H1 (cell line): ENCODE measurements around the gene SLC35F3. TPM values are rescaled to one million over a fixed set of nuclear protein-coding genes. Genes with fewer than 3 reads are reported as not detected.

Experiments used
- KDM4A ChIP-seq: IDR thresholded peaks from one replicate; pipeline ENCODE4 v1.7.1; 2012; ENCODE audit warnings: low read depth, mild to moderate bottlenecking, moderate library complexity, low read length, inconsistent platforms; ENCODE audit not compliant: severe bottlenecking
- RAD21 ChIP-seq, 2 experiments: IDR thresholded peaks in 1 of 2; conservative IDR thresholded peaks in 1 of 2; 2 replicates each; pipeline ENCODE4 v1.6.1; 2011; ENCODE audit warnings: low read depth in 2 of 2, low read length in 2 of 2, improper control_type of control experiment in 1 of 2, inconsistent platforms in 1 of 2, mild to moderate bottlenecking in 1 of 2, moderate library complexity in 1 of 2
- polyA plus RNA-seq, 7 experiments: library from polyadenylated mRNA; depleted of rRNA in 3 of 7; stranded (reverse) in 5 of 7; unstranded in 2 of 7; fragments of >200 nt in 5 of 7; fragments of 200-250 nt in 2 of 7; gene quantifications; 1 replicate in 5 of 7; 2 replicates in 1 of 7; 4 replicates in 1 of 7; pipeline versions ENCODE4 v1.2.1 to v1.2.3, GENCODE V29; 2011 to 2013; ENCODE audit warnings: missing spikeins in 2 of 7, mixed read lengths in 2 of 7
- total RNA-seq: library from RNA; stranded (reverse); fragmentation: NEBNext Ultra II Directional; extraction: Animal tissue kit (Norgen Biotek cat#: 25700); gene quantifications from 2 replicates; pipeline ENCODE4 v1.2.1, GENCODE V29; 2021
- TF ChIP-seq, protein P1 (sequence below): fragments of 300-600 bp; sonication (generic); IDR thresholded peaks from 2 replicates; pipeline ENCODE4 v1.7.1; 2012; ENCODE audit warnings: low read length, moderate library complexity, mild to moderate bottlenecking, inconsistent platforms; ENCODE audit not compliant: insufficient replicate concordance

The SLC35F3 gene
- total and polyA plus RNA-seq, 2 of the 8 experiments (the other 6 are each of a cell fraction or from before 2014, with no cell fraction given): 0.78 to 1.2 TPM

DNA sequence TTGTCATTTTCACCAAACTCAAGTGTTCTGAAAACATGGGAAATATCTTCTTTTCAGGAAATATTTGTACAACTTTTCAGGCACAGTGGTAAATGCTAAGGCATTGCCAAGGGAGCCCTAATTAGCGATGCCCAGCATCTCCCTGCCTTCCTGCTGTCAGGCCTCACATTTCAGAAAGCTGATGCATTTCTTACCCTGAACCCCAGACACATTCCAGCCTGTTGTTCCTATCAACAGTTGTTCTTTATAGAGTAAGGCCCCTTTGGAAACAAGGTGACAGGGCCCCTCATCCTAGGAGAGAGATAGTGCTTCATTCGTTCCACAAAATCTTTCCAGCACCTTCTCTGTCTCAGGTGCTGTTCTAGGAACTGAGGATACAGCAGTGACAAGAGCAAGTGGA is 332.9 kb downstream of the SLC35F3 start (continued):
- TF ChIP-seq, protein P1, sequence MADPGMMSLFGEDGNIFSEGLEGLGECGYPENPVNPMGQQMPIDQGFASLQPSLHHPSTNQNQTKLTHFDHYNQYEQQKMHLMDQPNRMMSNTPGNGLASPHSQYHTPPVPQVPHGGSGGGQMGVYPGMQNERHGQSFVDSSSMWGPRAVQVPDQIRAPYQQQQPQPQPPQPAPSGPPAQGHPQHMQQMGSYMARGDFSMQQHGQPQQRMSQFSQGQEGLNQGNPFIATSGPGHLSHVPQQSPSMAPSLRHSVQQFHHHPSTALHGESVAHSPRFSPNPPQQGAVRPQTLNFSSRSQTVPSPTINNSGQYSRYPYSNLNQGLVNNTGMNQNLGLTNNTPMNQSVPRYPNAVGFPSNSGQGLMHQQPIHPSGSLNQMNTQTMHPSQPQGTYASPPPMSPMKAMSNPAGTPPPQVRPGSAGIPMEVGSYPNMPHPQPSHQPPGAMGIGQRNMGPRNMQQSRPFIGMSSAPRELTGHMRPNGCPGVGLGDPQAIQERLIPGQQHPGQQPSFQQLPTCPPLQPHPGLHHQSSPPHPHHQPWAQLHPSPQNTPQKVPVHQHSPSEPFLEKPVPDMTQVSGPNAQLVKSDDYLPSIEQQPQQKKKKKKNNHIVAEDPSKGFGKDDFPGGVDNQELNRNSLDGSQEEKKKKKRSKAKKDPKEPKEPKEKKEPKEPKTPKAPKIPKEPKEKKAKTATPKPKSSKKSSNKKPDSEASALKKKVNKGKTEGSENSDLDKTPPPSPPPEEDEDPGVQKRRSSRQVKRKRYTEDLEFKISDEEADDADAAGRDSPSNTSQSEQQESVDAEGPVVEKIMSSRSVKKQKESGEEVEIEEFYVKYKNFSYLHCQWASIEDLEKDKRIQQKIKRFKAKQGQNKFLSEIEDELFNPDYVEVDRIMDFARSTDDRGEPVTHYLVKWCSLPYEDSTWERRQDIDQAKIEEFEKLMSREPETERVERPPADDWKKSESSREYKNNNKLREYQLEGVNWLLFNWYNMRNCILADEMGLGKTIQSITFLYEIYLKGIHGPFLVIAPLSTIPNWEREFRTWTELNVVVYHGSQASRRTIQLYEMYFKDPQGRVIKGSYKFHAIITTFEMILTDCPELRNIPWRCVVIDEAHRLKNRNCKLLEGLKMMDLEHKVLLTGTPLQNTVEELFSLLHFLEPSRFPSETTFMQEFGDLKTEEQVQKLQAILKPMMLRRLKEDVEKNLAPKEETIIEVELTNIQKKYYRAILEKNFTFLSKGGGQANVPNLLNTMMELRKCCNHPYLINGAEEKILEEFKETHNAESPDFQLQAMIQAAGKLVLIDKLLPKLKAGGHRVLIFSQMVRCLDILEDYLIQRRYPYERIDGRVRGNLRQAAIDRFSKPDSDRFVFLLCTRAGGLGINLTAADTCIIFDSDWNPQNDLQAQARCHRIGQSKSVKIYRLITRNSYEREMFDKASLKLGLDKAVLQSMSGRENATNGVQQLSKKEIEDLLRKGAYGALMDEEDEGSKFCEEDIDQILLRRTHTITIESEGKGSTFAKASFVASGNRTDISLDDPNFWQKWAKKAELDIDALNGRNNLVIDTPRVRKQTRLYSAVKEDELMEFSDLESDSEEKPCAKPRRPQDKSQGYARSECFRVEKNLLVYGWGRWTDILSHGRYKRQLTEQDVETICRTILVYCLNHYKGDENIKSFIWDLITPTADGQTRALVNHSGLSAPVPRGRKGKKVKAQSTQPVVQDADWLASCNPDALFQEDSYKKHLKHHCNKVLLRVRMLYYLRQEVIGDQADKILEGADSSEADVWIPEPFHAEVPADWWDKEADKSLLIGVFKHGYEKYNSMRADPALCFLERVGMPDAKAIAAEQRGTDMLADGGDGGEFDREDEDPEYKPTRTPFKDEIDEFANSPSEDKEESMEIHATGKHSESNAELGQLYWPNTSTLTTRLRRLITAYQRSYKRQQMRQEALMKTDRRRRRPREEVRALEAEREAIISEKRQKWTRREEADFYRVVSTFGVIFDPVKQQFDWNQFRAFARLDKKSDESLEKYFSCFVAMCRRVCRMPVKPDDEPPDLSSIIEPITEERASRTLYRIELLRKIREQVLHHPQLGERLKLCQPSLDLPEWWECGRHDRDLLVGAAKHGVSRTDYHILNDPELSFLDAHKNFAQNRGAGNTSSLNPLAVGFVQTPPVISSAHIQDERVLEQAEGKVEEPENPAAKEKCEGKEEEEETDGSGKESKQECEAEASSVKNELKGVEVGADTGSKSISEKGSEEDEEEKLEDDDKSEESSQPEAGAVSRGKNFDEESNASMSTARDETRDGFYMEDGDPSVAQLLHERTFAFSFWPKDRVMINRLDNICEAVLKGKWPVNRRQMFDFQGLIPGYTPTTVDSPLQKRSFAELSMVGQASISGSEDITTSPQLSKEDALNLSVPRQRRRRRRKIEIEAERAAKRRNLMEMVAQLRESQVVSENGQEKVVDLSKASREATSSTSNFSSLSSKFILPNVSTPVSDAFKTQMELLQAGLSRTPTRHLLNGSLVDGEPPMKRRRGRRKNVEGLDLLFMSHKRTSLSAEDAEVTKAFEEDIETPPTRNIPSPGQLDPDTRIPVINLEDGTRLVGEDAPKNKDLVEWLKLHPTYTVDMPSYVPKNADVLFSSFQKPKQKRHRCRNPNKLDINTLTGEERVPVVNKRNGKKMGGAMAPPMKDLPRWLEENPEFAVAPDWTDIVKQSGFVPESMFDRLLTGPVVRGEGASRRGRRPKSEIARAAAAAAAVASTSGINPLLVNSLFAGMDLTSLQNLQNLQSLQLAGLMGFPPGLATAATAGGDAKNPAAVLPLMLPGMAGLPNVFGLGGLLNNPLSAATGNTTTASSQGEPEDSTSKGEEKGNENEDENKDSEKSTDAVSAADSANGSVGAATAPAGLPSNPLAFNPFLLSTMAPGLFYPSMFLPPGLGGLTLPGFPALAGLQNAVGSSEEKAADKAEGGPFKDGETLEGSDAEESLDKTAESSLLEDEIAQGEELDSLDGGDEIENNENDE: no peak
- TF ChIP-seq RAD21 (IDR thresholded peaks at IDR 0.05 in 1 of 2, conservative IDR thresholded peaks at IDR 0.05 in 1 of 2; ENCODE audit: low read depth in 2 of 2, low read length in 2 of 2): no peak
- no peak for TF ChIP-seq KDM4A
